Measurements from ENCODE around the gene DLX2. TPM values are rescaled to one million over a fixed set of nuclear protein-coding genes. Genes with fewer than 3 reads are reported as not detected.

Gene DLX2
- total RNA-seq, 1 donor from 2014 or later, result 0.96 TPM

GRCh38 chr2:172053486-172053885 lies 49.2 kb downstream of the DLX2 start:
- DNase-seq (ENCODE audit: low spot score), result no peak

- DNase-seq (ENCODE audit: low spot score), result peak; percentile 17
Measured at GRCh38 chr2:172052000-172052983, 50.4 kb downstream of the DLX2 start.

GRCh38 chr2:172050479-172051125 lies 52.1 kb downstream of the DLX2 start:
- peak; percentile 54 for DNase-seq (ENCODE audit: low spot score)

GRCh38 chr2:172049567-172050120 lies 53.1 kb downstream of the DLX2 start:
- no peak for DNase-seq (ENCODE audit: low spot score)

Other genes starting within 250 kb of the DLX2 start
- 32.0 TPM for gene SLC25A12, start 208.7 kb downstream of the DLX2 start, total RNA-seq (ENCODE audit: insufficient read depth, low replicate concordance)
- gene HAT1, start 180.4 kb downstream of the DLX2 start, total RNA-seq (ENCODE audit: insufficient read depth, low replicate concordance), result 43.3 TPM
- 6.3 TPM for gene METAP1D, start 102.9 kb downstream of the DLX2 start, total RNA-seq (ENCODE audit: insufficient read depth, low replicate concordance)
- gene DLX1, start 17.4 kb downstream of the DLX2 start, total RNA-seq (ENCODE audit: insufficient read depth, low replicate concordance), result 0.48 TPM